OCI-LY1 (cell line): ENCODE data around the gene WLS.

Experiments
- H2AFZ ChIP-seq: fragments of 200-600 bp; sonication (generic), shearing (Covaris generic); 2 replicates; pipeline ENCODE4 v1.6.0; 2014; ENCODE audit warnings: antibody characterized with exemption, mild to moderate bottlenecking, low read length
- H3F3A ChIP-seq: fragments of 200-600 bp; sonication (generic), shearing (Covaris generic); 2 replicates; pipeline ENCODE4 v1.6.0; 2014; ENCODE audit warnings: mild to moderate bottlenecking, antibody characterized with exemption, low read length, moderate library complexity; ENCODE audit not compliant: insufficient read depth
- H3K27ac ChIP-seq: fragments of 200-600 bp; sonication (generic); 2 replicates; pipeline ENCODE4 v1.5.1; 2014; ENCODE audit warnings: low read length, mixed run types, mild to moderate bottlenecking, low read depth; ENCODE audit not compliant: poor library complexity, severe bottlenecking
- H3K27me3 ChIP-seq: fragments of 200-600 bp; sonication (generic); 2 replicates; pipeline ENCODE4 v1.6.0; 2014; ENCODE audit warnings: antibody characterized with exemption, mild to moderate bottlenecking, low read length, moderate library complexity; ENCODE audit not compliant: insufficient read depth
- H3K36me3 ChIP-seq: fragments of 200-600 bp; sonication (generic); 2 replicates; pipeline ENCODE4 v1.6.1; 2014; ENCODE audit warnings: mild to moderate bottlenecking, antibody characterized with exemption, low read length, moderate library complexity, mixed read lengths; ENCODE audit not compliant: insufficient read depth
- H3K4me1 ChIP-seq: fragments of 200-600 bp; sonication (generic); 2 replicates; pipeline ENCODE4 v1.5.1; 2014; ENCODE audit warnings: mild to moderate bottlenecking, low read length, moderate library complexity; ENCODE audit not compliant: insufficient read depth, severe bottlenecking
- H3K4me2 ChIP-seq: fragments of 200-600 bp; sonication (generic), shearing (Covaris generic); 2 replicates; pipeline ENCODE4 v1.6.1; 2014; ENCODE audit warnings: low read length
- H3K4me3 ChIP-seq: fragments of 200-600 bp; sonication (generic); 2 replicates; pipeline ENCODE4 v1.5.1; 2014; ENCODE audit warnings: low read length, low read depth, mild to moderate bottlenecking, mixed read lengths; ENCODE audit not compliant: poor library complexity, severe bottlenecking
- H3K79me2 ChIP-seq: fragments of 200-600 bp; shearing (Covaris generic); 2 replicates; pipeline ENCODE4 v1.6.1; 2016; ENCODE audit warnings: mixed run types, low read length, mixed read lengths; ENCODE audit not compliant: insufficient read depth
- H3K9ac ChIP-seq: fragments of 200-600 bp; sonication (generic), shearing (Covaris generic); 2 replicates; pipeline ENCODE4 v1.6.1; 2014; ENCODE audit warnings: mild to moderate bottlenecking, low read length, mixed read lengths
- H3K9me2 ChIP-seq: fragments of 200-600 bp; sonication (generic), shearing (Covaris generic); 2 replicates; pipeline ENCODE4 v1.6.1; 2014; ENCODE audit warnings: low read depth, mild to moderate bottlenecking, low read length, mixed read lengths
- H3K9me3 ChIP-seq: fragments of 200-600 bp; shearing (Covaris generic); 2 replicates; pipeline ENCODE4 v1.6.1; 2014; ENCODE audit warnings: low read length, mixed read lengths
- H4K20me1 ChIP-seq: fragments of 200-600 bp; sonication (generic), shearing (Covaris generic); 2 replicates; pipeline ENCODE4 v1.6.0; 2016; ENCODE audit warnings: mild to moderate bottlenecking, low read length; ENCODE audit not compliant: insufficient read depth
- CTCF ChIP-seq: fragments of 200-600 bp; sonication (generic), shearing (Covaris generic); IDR thresholded peaks from 2 replicates; pipeline ENCODE4 v1.5.1; 2017; ENCODE audit warnings: mild to moderate bottlenecking, antibody characterized with exemption, low read length, moderate library complexity, mixed read lengths
- EZH2 ChIP-seq: fragments of 200-600 bp; sonication (generic), shearing (Covaris generic); IDR thresholded peaks from 2 replicates; pipeline ENCODE4 v1.8.0; 2017; ENCODE audit warnings: borderline replicate concordance, mixed run types, mild to moderate bottlenecking, antibody characterized with exemption, low read length, moderate library complexity, mixed read lengths

WLS gene

DNA sequence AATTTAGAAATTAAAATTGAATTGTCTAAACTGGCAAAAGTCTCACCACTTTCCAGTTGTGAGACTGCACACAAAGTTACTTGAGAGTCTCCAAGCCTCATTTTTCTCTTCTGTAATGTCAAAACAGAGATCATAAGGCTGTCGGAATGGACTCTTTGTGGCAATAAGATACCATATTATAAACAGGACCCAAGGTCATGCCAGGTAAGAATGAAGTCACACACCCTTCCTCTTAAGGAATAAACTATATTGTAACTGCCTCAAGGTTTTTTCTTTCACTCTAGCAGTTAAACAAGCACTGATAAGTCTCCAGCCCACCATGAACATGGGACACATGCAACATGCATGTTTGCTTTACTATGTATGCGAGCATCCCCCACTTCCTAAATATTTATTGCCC lies 131.8 kb downstream of the WLS start:
- H3K27ac ChIP-seq = no peak overlapping the region
- no peaks in the 10 kb centered on the region for H3K9me3 ChIP-seq
- H3K27me3 ChIP-seq = no peaks in the 10 kb centered on the region
- no peaks in the 10 kb centered on the region for H3F3A ChIP-seq
- no peak overlapping the region for H2AFZ ChIP-seq
- H3K9me2 ChIP-seq = no peaks in the 10 kb centered on the region
- H3K4me1 ChIP-seq = no peaks in the 10 kb centered on the region
- H3K4me2 ChIP-seq = no peak overlapping the region
- no peaks in the 10 kb centered on the region for H3K79me2 ChIP-seq
- no peak overlapping the region for H3K9ac ChIP-seq
- TF ChIP-seq CTCF (no peak), EZH2 (no peak)
- H3K36me3 ChIP-seq = no peaks in the 10 kb centered on the region
- H4K20me1 ChIP-seq = no peaks in the 10 kb centered on the region
- H3K4me3 ChIP-seq = no peak overlapping the region

DNA sequence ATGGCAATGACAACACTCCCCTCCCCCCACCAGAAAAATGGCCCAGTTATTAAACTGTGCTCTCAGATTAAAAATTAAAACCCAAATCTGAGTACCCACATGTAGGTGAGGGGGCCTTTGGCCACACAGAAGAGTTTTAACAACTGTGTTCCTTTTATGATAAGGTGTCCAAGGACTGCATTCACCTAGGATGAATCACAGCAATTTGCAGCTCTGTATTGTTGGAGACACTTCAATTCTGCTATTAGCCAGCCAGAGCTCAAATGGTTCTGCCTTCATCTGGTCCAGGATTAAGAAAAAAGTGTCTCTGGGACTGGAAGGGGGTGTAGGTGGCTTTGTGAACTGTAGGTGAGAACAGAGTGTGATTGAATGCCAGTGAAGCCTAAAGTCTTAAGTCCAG lies 138.6 kb downstream of the WLS start:
- H3K4me1 ChIP-seq = no peaks in the 10 kb centered on the region
- H3K27ac ChIP-seq = no peak overlapping the region
- no peak overlapping the region for H3K9ac ChIP-seq
- H2AFZ ChIP-seq = no peak overlapping the region
- H3F3A ChIP-seq = no peaks in the 10 kb centered on the region
- H3K4me3 ChIP-seq = no peak overlapping the region
- H3K9me3 ChIP-seq = no peaks in the 10 kb centered on the region
- TF ChIP-seq EZH2 (no peak), CTCF (no peak)
- no peaks in the 10 kb centered on the region for H3K27me3 ChIP-seq
- H4K20me1 ChIP-seq = no peaks in the 10 kb centered on the region
- H3K9me2 ChIP-seq = no peaks in the 10 kb centered on the region
- no peaks in the 10 kb centered on the region for H3K36me3 ChIP-seq
- no peaks in the 10 kb centered on the region for H3K79me2 ChIP-seq
- no peak overlapping the region for H3K4me2 ChIP-seq

DNA sequence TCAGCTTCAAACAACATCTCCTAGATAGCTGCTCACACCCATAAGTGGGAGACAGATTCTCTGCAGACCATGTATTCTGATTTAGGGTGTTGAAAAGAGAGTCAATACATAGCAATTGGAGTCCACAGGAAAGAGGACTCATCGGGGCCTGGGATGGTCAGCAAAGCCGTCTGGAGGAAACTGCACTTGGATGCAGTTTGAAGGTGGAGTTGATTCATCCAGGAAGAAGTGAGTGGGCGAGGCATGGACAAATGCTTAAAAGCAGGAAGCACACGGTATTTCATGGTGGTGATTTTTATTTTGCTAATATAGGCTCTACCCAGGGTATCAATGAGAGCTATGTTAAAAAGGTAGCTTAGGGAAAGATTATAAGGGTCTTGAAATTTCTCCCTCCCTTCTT lies 145.1 kb downstream of the WLS start:
- no peaks in the 10 kb centered on the region for H4K20me1 ChIP-seq
- H3K4me2 ChIP-seq = no peak overlapping the region
- no peaks in the 10 kb centered on the region for H3F3A ChIP-seq
- TF ChIP-seq EZH2 (no peak), CTCF (no peak)
- no peak overlapping the region for H3K4me3 ChIP-seq
- H3K9ac ChIP-seq = no peak overlapping the region
- H3K9me2 ChIP-seq = no peaks in the 10 kb centered on the region
- H3K27me3 ChIP-seq = no peaks in the 10 kb centered on the region
- no peaks in the 10 kb centered on the region for H3K9me3 ChIP-seq
- no peak overlapping the region for H3K27ac ChIP-seq
- H3K4me1 ChIP-seq = no peaks in the 10 kb centered on the region
- no peaks in the 10 kb centered on the region for H3K36me3 ChIP-seq
- H2AFZ ChIP-seq = no peak overlapping the region
- H3K79me2 ChIP-seq = no peaks in the 10 kb centered on the region
